Neutrophil (primary cell): ENCODE measurements around the gene NRBP1.

Source experiments
- H3K27ac ChIP-seq: fragments of 200-600 bp; sonication (generic); 2 replicates; pipeline ENCODE4 v1.5.1; 2016; ENCODE audit warnings: mild to moderate bottlenecking, moderate library complexity
- H3K27me3 ChIP-seq: fragments of 200-600 bp; sonication (generic); 2 replicates; pipeline ENCODE4 v1.6.0; 2016; ENCODE audit warnings: mild to moderate bottlenecking
- H3K36me3 ChIP-seq: fragments of 200-600 bp; sonication (generic); 2 replicates; pipeline ENCODE4 v1.5.1; 2017
- H3K4me1 ChIP-seq, 2 experiments: fragments of 200-600 bp in 1 of 2; sonication (generic) in 1 of 2; 1 replicate in 1 of 2; 2 replicates in 1 of 2; pipeline versions ENCODE4 v1.5.1 to v1.6.1; 2013 to 2016; ENCODE audit warnings: low read depth in 1 of 2, low read length in 1 of 2, mild to moderate bottlenecking in 1 of 2, moderate library complexity in 1 of 2; ENCODE audit not compliant: control insufficient read depth in 1 of 2, insufficient read depth in 1 of 2
- H3K4me3 ChIP-seq, 2 experiments: fragments of 200-600 bp in 1 of 2; sonication (generic) in 1 of 2; 1 replicate in 1 of 2; 2 replicates in 1 of 2; pipeline ENCODE4 v1.5.1; 2013 to 2016; ENCODE audit warnings: low read depth in 1 of 2, low read length in 1 of 2, mild to moderate bottlenecking in 1 of 2, moderate library complexity in 1 of 2
- H3K9me3 ChIP-seq: fragments of 200-600 bp; sonication (generic); 2 replicates; pipeline ENCODE4 v1.5.1; 2016
- TF ChIP-seq, protein P1 (sequence below): fragments of 200-600 bp; sonication (generic); IDR thresholded peaks from 2 replicates; pipeline ENCODE4 v1.5.1; 2016; ENCODE audit warnings: antibody characterized with exemption

NRBP1 gene

DNA sequence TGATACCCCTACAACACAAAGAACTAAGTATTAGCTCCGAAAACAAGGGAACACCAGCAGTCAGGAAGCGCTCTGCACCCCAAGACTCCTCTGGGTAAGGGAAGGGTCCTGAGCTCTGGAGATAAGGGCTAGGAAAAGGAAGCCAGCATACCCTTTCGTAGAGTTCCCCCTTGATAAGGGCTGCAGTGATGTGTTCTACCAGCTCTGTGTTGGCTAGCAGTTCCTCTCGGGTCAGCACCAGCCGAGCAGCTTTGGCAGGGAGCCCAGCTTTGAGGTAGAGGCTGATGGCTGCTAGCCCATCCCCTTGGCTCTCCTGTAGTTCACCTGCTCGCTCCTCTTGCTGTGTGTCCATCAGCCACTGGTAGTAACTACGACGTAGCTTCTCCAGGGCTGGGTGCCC lies 32.7 kb downstream of the NRBP1 start:
- no peak overlapping the region for H3K27ac ChIP-seq
- H3K27me3 ChIP-seq: no peaks in the 10 kb centered on the region
- peaks cover 11% of the 10 kb centered on the region for H3K36me3 ChIP-seq
- H3K9me3 ChIP-seq: no peaks in the 10 kb centered on the region
- TF ChIP-seq, protein P1, sequence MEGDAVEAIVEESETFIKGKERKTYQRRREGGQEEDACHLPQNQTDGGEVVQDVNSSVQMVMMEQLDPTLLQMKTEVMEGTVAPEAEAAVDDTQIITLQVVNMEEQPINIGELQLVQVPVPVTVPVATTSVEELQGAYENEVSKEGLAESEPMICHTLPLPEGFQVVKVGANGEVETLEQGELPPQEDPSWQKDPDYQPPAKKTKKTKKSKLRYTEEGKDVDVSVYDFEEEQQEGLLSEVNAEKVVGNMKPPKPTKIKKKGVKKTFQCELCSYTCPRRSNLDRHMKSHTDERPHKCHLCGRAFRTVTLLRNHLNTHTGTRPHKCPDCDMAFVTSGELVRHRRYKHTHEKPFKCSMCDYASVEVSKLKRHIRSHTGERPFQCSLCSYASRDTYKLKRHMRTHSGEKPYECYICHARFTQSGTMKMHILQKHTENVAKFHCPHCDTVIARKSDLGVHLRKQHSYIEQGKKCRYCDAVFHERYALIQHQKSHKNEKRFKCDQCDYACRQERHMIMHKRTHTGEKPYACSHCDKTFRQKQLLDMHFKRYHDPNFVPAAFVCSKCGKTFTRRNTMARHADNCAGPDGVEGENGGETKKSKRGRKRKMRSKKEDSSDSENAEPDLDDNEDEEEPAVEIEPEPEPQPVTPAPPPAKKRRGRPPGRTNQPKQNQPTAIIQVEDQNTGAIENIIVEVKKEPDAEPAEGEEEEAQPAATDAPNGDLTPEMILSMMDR: no peak
- H3K4me3 ChIP-seq: no peak overlapping the region
- no peaks in the 10 kb centered on the region for H3K4me1 ChIP-seq

DNA sequence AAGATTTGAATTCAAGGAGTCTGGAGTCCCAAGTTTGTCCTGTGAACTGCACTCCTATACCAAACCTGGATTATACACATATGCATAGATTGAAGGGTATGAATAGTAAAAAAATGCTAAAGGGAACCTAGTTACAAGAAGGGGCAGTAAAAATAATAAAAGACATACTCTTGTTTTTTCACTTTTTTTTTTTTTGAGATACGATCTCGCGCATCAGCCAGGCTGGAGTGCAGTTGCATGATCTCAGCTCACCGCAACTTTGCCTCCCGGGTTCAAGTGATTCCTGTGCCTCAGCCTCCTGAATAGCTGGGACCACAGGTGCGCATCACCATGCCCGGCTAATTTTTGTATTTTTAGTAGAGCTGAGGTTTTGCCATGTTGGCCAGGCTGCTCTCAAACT lies 36.0 kb downstream of the NRBP1 start:
- H3K27me3 ChIP-seq: no peaks in the 10 kb centered on the region
- no peak overlapping the region for H3K27ac ChIP-seq
- no peak overlapping the region for H3K4me3 ChIP-seq
- no peaks in the 10 kb centered on the region for H3K36me3 ChIP-seq
- TF ChIP-seq, protein P1: no peak
- no peaks in the 10 kb centered on the region for H3K9me3 ChIP-seq
- no peaks in the 10 kb centered on the region for H3K4me1 ChIP-seq

DNA sequence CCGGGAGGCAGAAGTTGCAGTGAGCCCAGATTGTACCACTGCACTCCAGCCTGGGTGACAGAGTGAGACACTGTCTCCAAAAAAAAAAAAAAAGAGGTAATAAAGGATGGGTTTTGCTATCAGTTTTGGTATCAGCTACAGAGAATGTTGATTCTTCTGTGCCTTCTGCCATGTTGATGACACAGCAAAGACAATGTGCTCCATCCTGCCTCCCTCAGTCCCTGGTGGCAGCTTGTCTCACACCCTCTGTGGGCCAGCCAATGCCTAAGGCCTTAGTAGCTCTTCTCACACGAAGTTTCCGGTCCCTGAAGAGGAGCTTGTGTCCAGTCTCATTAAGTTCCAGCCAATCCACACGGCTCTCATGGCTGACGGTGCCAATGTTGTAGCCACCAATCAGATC lies 43.5 kb downstream of the NRBP1 start:
- Histone ChIP-seq H3K4me1 (no peaks in the 10 kb centered on the region), H3K27me3 (no peaks in the 10 kb centered on the region), H3K4me3 (no peak overlapping the region), H3K9me3 (no peaks in the 10 kb centered on the region), H3K27ac (no peak overlapping the region), H3K36me3 (no peaks in the 10 kb centered on the region)
- TF ChIP-seq, protein P1: no peak

DNA sequence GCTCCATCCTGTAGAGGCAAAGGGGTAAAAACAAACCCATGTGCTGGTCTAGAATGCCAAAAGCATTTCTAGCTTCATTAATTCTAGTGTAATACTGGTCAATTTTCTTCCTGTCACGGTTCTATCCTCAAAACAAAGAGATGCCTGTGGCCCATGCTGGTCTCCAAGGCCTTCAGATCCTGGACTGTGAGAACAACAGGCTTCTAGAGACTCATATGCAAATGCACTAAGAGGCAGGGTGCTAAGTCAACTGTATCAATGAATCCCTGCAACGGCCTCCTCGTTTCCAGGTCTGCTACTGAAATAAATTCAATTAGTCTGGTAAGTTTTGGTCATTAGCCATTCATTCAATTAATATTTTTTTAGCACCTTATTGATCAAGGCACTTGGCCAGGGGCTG lies 57.1 kb downstream of the NRBP1 start:
- Histone ChIP-seq H3K4me3 (no peak overlapping the region), H3K27ac (no peak overlapping the region), H3K9me3 (no peaks in the 10 kb centered on the region), H3K36me3 (no peaks in the 10 kb centered on the region), H3K27me3 (no peaks in the 10 kb centered on the region), H3K4me1 (peaks cover 12 to 14% of the 10 kb centered on the region in 2 experiments)
- TF ChIP-seq, protein P1: no peak

DNA sequence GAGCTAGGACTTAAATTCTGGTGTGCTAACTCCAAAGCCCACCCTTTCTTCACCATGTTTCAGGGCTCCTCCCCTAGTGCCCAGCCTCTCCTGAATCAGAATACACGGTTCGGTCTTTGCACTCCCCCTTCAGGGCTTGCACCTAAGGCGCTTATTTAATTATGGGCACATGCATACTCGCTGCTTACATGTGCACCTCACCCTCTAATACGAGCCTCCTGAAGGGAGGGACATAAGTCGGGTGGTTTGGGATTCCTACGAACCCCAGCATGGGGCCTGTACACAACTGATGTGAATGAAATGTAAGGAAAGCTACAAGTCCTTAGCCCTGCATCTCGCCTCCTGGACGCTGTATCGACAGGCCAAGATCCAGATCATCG lies 60.7 kb downstream of the NRBP1 start:
- Histone ChIP-seq H3K36me3 (no peaks in the 10 kb centered on the region), H3K27ac (peak overlapping the region; percentile 78), H3K4me1 (peaks cover 12 to 14% of the 10 kb centered on the region in 2 experiments), H3K27me3 (peaks cover 25% of the 10 kb centered on the region), H3K9me3 (no peaks in the 10 kb centered on the region), H3K4me3 (peak overlapping the region; percentile 60 to 71)
- TF ChIP-seq, protein P1: no peak
